Thyroid gland (tissue), 4 donors: ENCODE measurements around the gene MED27.

ENCODE experiments used
- CTCF ChIP-seq, 6 experiments: fragments of 200-600 bp in 3 of 6; fragments of 450-650 bp in 3 of 6; sonication (generic) in 3 of 6; IDR thresholded peaks; one replicate each; pipeline ENCODE4 v1.5.1; 2016 to 2019; ENCODE audit warnings: antibody characterized with exemption in 6 of 6, mild to moderate bottlenecking in 2 of 6, inconsistent platforms in 1 of 6, moderate library complexity in 1 of 6
- POLR2A ChIP-seq, 2 donors: fragments of 450-650 bp; IDR thresholded peaks; one replicate each; pipeline ENCODE4 v1.6.1; 2017; ENCODE audit warnings: antibody characterized with exemption in 2 of 2, mild to moderate bottlenecking in 2 of 2, moderate library complexity in 1 of 2

- TF ChIP-seq POLR2A (IDR thresholded peaks at IDR 0.05) (no peak), CTCF (IDR thresholded peaks at IDR 0.05) (no peak)
These were observed 29.6 kb upstream of the MED27 start for GRCh38 chr9:132109291-132109690.
